OCI-LY3 (cell line): ENCODE data around the gene UNC13C.
A peak's percentile ranks its signal among the peaks of the same experiment; 100 is the strongest.

Experiments used
- H2AFZ ChIP-seq: fragments of 200-600, 300-600 bp; shearing (Covaris generic); 2 replicates; pipeline ENCODE4 v1.6.0; 2014; ENCODE audit warnings: antibody characterized with exemption, low read depth, low read length
- H3K27ac ChIP-seq: fragments of 200-600, 300-600 bp; sonication (generic); 2 replicates; pipeline ENCODE4 v1.5.1; 2014; ENCODE audit warnings: mild to moderate bottlenecking, low read length, moderate library complexity, mixed read lengths
- H3K27me3 ChIP-seq: fragments of 200-600, 300-600 bp; sonication (generic); 2 replicates; pipeline ENCODE4 v1.6.1; 2014; ENCODE audit warnings: low read depth, low read length, mixed read lengths
- H3K36me3 ChIP-seq: fragments of 200-600, 300-600 bp; sonication (generic); replicated peaks from 2 replicates; pipeline ENCODE3; 2014; ENCODE audit warnings: low read depth, low read length, mixed read lengths
- H3K4me1 ChIP-seq: fragments of 300-600, 200-600 bp; sonication (generic); 2 replicates; pipeline ENCODE4 v1.6.1; 2014; ENCODE audit warnings: low read length, mixed read lengths
- H3K4me2 ChIP-seq: fragments of 200-600, 300-600 bp; sonication (generic); 2 replicates; pipeline ENCODE4 v1.6.1; 2014; ENCODE audit warnings: low read length, mixed read lengths
- H3K4me3 ChIP-seq: fragments of 300-600, 200-600 bp; sonication (generic); 2 replicates; pipeline ENCODE4 v1.5.1; 2014; ENCODE audit warnings: antibody characterized with exemption, mild to moderate bottlenecking, low read length, moderate library complexity
- H3K79me2 ChIP-seq: fragments of 300-600, 200-600 bp; shearing (Covaris generic); 2 replicates; pipeline ENCODE4 v1.6.1; 2014; ENCODE audit warnings: mild to moderate bottlenecking, low read length, mixed read lengths
- H3K9ac ChIP-seq: fragments of 300-600, 200-600 bp; shearing (Covaris generic); 2 replicates; pipeline ENCODE4 v1.6.0; 2014; ENCODE audit warnings: mild to moderate bottlenecking, low read length, moderate library complexity
- H3K9me3 ChIP-seq: fragments of 200-600, 300-600 bp; shearing (Covaris generic); 2 replicates; pipeline ENCODE4 v1.6.1; 2014; ENCODE audit warnings: low read length, mixed read lengths; ENCODE audit not compliant: insufficient read depth
- H4K20me1 ChIP-seq: fragments of 200-600, 300-600 bp; sonication (generic); 2 replicates; pipeline ENCODE4 v1.6.1; 2016; ENCODE audit warnings: low read length, mixed read lengths; ENCODE audit not compliant: insufficient read depth
- EZH2phosphoT487 ChIP-seq: fragments of 200-600 bp; shearing (Covaris generic); IDR thresholded peaks from 2 replicates; pipeline ENCODE4 v1.6.1; 2018; ENCODE audit warnings: antibody characterized with exemption, mixed run types, low read depth
- TF ChIP-seq, protein P1 (sequence below): fragments of 200-600, 300-600 bp; sonication (generic); IDR thresholded peaks from 2 replicates; pipeline ENCODE4 v1.5.1; 2014; ENCODE audit warnings: antibody characterized with exemption, low read length, low read depth

UNC13C gene

GRCh38 chr15:54066403-54066802 lies 88.2 kb downstream of the UNC13C start:
- H3K79me2 ChIP-seq: no peaks in the 10 kb centered on the region
- H3K9ac ChIP-seq: no peak overlapping the region
- H3K4me2 ChIP-seq: no peak overlapping the region
- no peak overlapping the region for H3K27ac ChIP-seq
- H3K36me3 ChIP-seq: no peaks in the 10 kb centered on the region
- H3K9me3 ChIP-seq: no peaks in the 10 kb centered on the region
- H4K20me1 ChIP-seq: no peaks in the 10 kb centered on the region
- TF ChIP-seq, protein P1, sequence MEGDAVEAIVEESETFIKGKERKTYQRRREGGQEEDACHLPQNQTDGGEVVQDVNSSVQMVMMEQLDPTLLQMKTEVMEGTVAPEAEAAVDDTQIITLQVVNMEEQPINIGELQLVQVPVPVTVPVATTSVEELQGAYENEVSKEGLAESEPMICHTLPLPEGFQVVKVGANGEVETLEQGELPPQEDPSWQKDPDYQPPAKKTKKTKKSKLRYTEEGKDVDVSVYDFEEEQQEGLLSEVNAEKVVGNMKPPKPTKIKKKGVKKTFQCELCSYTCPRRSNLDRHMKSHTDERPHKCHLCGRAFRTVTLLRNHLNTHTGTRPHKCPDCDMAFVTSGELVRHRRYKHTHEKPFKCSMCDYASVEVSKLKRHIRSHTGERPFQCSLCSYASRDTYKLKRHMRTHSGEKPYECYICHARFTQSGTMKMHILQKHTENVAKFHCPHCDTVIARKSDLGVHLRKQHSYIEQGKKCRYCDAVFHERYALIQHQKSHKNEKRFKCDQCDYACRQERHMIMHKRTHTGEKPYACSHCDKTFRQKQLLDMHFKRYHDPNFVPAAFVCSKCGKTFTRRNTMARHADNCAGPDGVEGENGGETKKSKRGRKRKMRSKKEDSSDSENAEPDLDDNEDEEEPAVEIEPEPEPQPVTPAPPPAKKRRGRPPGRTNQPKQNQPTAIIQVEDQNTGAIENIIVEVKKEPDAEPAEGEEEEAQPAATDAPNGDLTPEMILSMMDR: no peak; the same call in 1 of the 2 replicates
- no peak for TF ChIP-seq EZH2phosphoT487
- no peak overlapping the region for H2AFZ ChIP-seq
- H3K27me3 ChIP-seq: no peaks in the 10 kb centered on the region
- H3K4me3 ChIP-seq: no peak overlapping the region
- no peaks in the 10 kb centered on the region for H3K4me1 ChIP-seq

DNA sequence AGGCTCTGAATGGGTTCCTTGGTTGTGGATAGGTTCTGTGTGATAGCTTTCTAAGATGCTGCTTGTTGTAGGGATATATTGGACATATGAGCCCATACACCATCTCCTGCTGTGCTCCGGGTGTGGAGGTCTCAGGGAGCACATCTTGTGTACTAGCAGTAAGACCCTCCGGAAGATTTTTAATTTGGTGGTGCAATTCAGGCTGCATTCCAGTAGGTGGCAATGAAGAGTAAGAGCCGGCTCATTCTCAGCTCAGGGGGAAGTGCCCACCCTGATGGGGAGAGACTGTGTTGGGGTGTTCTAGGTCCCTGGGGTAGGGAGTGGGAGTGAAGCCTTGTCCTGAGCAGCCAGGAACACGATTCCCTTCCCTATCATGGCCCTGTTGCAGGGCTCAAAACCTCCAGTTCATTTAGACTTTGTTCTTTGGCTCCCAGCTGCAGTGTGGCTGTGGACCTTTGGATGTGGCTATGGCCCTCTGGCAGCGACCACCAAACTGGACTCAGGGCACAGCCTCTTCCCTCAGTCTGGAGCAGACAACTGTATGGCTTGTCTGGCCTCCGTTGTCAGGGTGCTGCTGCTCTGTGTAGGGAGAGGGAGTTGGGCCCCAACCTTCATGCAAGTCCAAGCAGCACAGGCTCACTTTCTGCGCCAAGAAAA lies 104.7 kb downstream of the UNC13C start:
- Histone ChIP-seq H3K36me3 (no peaks in the 10 kb centered on the region), H3K4me3 (no peak overlapping the region), H3K9me3 (no peaks in the 10 kb centered on the region), H3K27ac (no peak overlapping the region), H3K79me2 (no peaks in the 10 kb centered on the region), H2AFZ (peak overlapping the region; percentile 59; the same call in 1 of the 2 replicates), H3K9ac (no peak overlapping the region), H4K20me1 (no peaks in the 10 kb centered on the region), H3K27me3 (no peaks in the 10 kb centered on the region), H3K4me1 (peaks cover 4% of the 10 kb centered on the region), H3K4me2 (peak overlapping the region; percentile 36)
- TF ChIP-seq, protein P1: peak; percentile 87
- TF ChIP-seq EZH2phosphoT487: no peak

DNA sequence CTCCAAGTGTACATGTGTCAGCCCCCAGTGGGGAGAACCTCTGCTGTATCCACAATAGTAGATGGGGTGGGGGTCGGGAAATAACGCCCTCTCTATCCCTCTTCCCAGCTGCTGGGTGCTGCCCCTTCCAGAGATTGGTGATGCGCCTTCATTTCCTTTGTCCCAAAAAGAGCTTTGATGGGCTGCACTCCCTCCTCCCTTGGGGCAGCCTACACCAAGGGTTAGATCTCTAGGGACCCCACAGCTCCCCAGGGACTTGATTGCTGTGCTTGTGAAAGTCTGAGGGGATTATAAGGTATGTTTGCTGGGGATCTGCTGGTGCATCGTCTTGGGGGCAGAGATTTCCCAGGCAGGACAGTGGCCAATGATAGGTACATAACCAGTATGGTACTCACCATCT lies 105.3 kb downstream of the UNC13C start:
- no peaks in the 10 kb centered on the region for H3K9me3 ChIP-seq
- H3K36me3 ChIP-seq: no peaks in the 10 kb centered on the region
- no peak overlapping the region for H3K27ac ChIP-seq
- no peak for TF ChIP-seq EZH2phosphoT487
- TF ChIP-seq, protein P1: no peak
- H2AFZ ChIP-seq: peak overlapping the region; percentile 59; the same call in 1 of the 2 replicates
- H3K27me3 ChIP-seq: no peaks in the 10 kb centered on the region
- H3K79me2 ChIP-seq: no peaks in the 10 kb centered on the region
- peaks cover 4% of the 10 kb centered on the region for H3K4me1 ChIP-seq
- no peak overlapping the region for H3K9ac ChIP-seq
- peak overlapping the region; percentile 45; the same call in 1 of the 2 replicates for H3K4me2 ChIP-seq
- H4K20me1 ChIP-seq: no peaks in the 10 kb centered on the region
- no peak overlapping the region for H3K4me3 ChIP-seq

DNA sequence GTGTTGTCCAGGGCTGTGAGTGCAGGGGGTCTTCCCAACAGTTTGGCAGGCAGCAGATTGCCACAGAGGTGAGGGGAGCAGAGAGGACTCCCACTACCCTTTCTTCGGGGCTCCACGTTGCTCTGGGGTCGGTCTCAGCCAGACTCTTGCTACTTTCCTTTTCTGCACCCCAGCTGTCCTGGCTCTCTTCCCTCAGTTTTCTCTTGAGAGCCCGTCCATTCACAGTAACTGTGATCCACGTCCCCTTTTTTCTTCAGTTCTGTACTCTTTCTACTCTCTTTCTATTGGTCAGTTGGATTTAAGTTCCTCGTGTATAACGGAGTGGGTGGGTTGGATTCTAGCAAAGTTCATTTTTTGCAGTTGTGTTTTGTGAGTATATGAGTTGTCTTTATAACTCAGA lies 105.8 kb downstream of the UNC13C start:
- Histone ChIP-seq H3K4me2 (peak overlapping the region; percentile 45), H3K9ac (no peak overlapping the region), H3K4me3 (peak overlapping the region; percentile 38; the same call in 1 of the 2 replicates), H2AFZ (peak overlapping the region; percentile 59), H3K36me3 (no peaks in the 10 kb centered on the region), H4K20me1 (no peaks in the 10 kb centered on the region), H3K27me3 (no peaks in the 10 kb centered on the region), H3K4me1 (peaks cover 4% of the 10 kb centered on the region), H3K79me2 (no peaks in the 10 kb centered on the region), H3K27ac (no peak overlapping the region), H3K9me3 (no peaks in the 10 kb centered on the region)
- no peak for TF ChIP-seq EZH2phosphoT487
- TF ChIP-seq, protein P1: no peak
